Heart left ventricle (tissue), 16 donors: ENCODE results near the gene SCRT2. TPM values are rescaled to one million over a fixed set of nuclear protein-coding genes. Genes with fewer than 3 reads are reported as not detected.

ENCODE experiments used
- ATAC-seq, 4 donors: fragments of 200-7000 bp; cut with Tn5 transposase; one replicate each; pipeline ENCODE4 v1.9.1; 2020 to 2022; ENCODE audit warnings: moderate library complexity in 4 of 4, mild to moderate bottlenecking in 3 of 4, moderate number of reproducible peaks in 1 of 4
- DNase-seq, 5 donors: peaks; one replicate each; pipeline ENCODE4 v3.0.0-alpha.2; 2020
- H3K27ac ChIP-seq, 12 donors: fragments of 200-600 bp; sonication (generic) in 4 of 12; one replicate each; pipeline versions ENCODE4 v1.5.0 to v1.8.0; 2016 to 2022; ENCODE audit warnings: mild to moderate bottlenecking in 2 of 12
- H3K27me3 ChIP-seq, 9 donors: fragments of 200-600 bp; sonication (generic) in 2 of 9; one replicate each; pipeline versions ENCODE4 v1.5.1 to v1.8.0; 2016 to 2022; ENCODE audit warnings: mild to moderate bottlenecking in 3 of 9
- H3K36me3 ChIP-seq, 9 donors: fragments of 200-600 bp; sonication (generic) in 2 of 9; one replicate each; pipeline versions ENCODE4 v1.5.0 to v1.8.0; 2018 to 2022; ENCODE audit warnings: mild to moderate bottlenecking in 2 of 9
- H3K4me1 ChIP-seq, 12 donors: fragments of 200-600 bp; sonication (generic) in 4 of 12; one replicate each; pipeline versions ENCODE4 v1.5.0 to v1.8.0; 2016 to 2022; ENCODE audit warnings: mild to moderate bottlenecking in 3 of 12
- H3K4me3 ChIP-seq, 12 donors: fragments of 200-600 bp; sonication (generic) in 4 of 12; one replicate each; pipeline versions ENCODE4 v1.5.0 to v1.8.0; 2017 to 2022; ENCODE audit warnings: mild to moderate bottlenecking in 9 of 12, moderate library complexity in 4 of 12
- H3K9me3 ChIP-seq, 12 donors: fragments of 200-600 bp; sonication (generic) in 4 of 12; one replicate each; pipeline versions ENCODE4 v1.5.0 to v1.8.0; 2016 to 2022; ENCODE audit warnings: mild to moderate bottlenecking in 1 of 12
- CTCF ChIP-seq, 12 donors: fragments of 200-600 bp; sonication (generic) in 4 of 12; IDR thresholded peaks; one replicate each; pipeline versions ENCODE4 v1.5.0 to v1.8.0; 2018 to 2022; ENCODE audit warnings: antibody characterized with exemption in 12 of 12, mild to moderate bottlenecking in 5 of 12
- POLR2A ChIP-seq, 2 donors: fragments of 450-650 bp; IDR thresholded peaks; one replicate each; pipeline ENCODE4 v1.6.1; 2017; ENCODE audit warnings: antibody characterized with exemption in 2 of 2, mild to moderate bottlenecking in 2 of 2, moderate library complexity in 2 of 2
- WGBS, 4 donors: extraction: QIAGEN DNeasy Blood & Tissue Kit in 2 of 4; methylation state at CpG; one replicate each; pipeline versions ENCODE4 v1.1.5 to v1.1.7; 2013 to 2018; 5-methylcytosine and 5-hydroxymethylcytosine counted together
- intact Hi-C, 10 donors: fragments of 100-400 bp; cut with DNase I; formaldehyde crosslinking; loops; one replicate each; pipeline versions ENCODE4 v1.11.1 to v1.14.2; 2022
- polyA plus RNA-seq, 2 donors: library from polyadenylated mRNA; stranded (reverse); fragments of 200-250 nt; gene quantifications; one replicate each; pipeline ENCODE4 v1.2.3, GENCODE V29; 2013
- total RNA-seq, 9 donors: library from RNA; depleted of rRNA in 2 of 9; stranded (reverse); fragments of >200 nt in 2 of 9; fragmentation: NEBNext Ultra II Directional in 3 of 9; extraction: Animal tissue kit (Norgen Biotek cat#: 25700) in 3 of 9; gene quantifications; one replicate each; pipeline versions ENCODE4 v1.1.0 to v1.2.4, GENCODE V29; 2016 to 2023
- donor health status: ischemic (EF 13 %, LVEDD 7.1; RV severe dilation, severe dysfunction).
- donor health status: healthy with polysubstance abuse.
- donor health status: DM: no; HTN: yes; CAD: no.
- donor health status: DM: no; HTN: no; CAD: no.
- donor health status: ischemic (EF 25% LVEDD 6.9; RV normal size, moderate dysfunction).
- donor health status: ischemic (EF 25% LVEDD 5.7; RV mildly dilated, moderate dysfunction).
- donor health status: healthy.
- donor health status: DM: yes; HTN: yes; CAD: no.
- donor health status: ischemic (EF 35%, LVEDD 5.7; RV mildly dilated, moderate dysfunction).
- donor health status: nonischemic (EF 11% LVEDD 7.7; RV severe dilation, severe dysfunction).
- donor health status: DM: yes; HTN: yes; CAD: no.
- donor health status: PGD.
- donor health status: ischemic (EF 29% LVEDD 5.4; RV normal size, mild dysfunction).
- donor health status: nonischemic (EF 23%, LVEDD 6.1; RV moderate dilation, normal function).

Gene SCRT2
- total and polyA plus RNA-seq, 11 donors = not detected

GRCh38 chr20:668638-669037 lies 7.0 kb downstream of the SCRT2 start:
- ATAC-seq = no peak
- Histone ChIP-seq H3K36me3 (no peaks in the 10 kb centered on the region), H3K27ac (peak overlapping the region in 8 of 12 donors; percentile 23 to 80 (median 70)), H3K9me3 (no peaks in the 10 kb centered on the region), H3K4me1 (peaks cover 0 to 56% (median 10%) of the 10 kb centered on the region in 12 donors), H3K4me3 (no peak overlapping the region), H3K27me3 (peaks cover 3 to 54% (median 35%) of the 10 kb centered on the region in 9 donors)
- 59 to 72% (median 65%) methylated on average over 3 of the region's 3 CpGs for WGBS, 4 donors
- intact Hi-C loops = loop anchor here in 4 of 10 donors (5.0 to 10.0 kb wide), 3 partner anchors 59 to 314 kb away; no protein-coding TSS in a partner anchor
- no peak for TF ChIP-seq POLR2A (IDR thresholded peaks at IDR 0.05)
- no peak for TF ChIP-seq CTCF (IDR thresholded peaks at IDR 0.05)
- DNase-seq = no peak

GRCh38 chr20:668050-668449 lies 7.6 kb downstream of the SCRT2 start:
- Histone ChIP-seq H3K27me3 (peaks cover 6 to 54% (median 37%) of the 10 kb centered on the region in 9 donors), H3K36me3 (no peaks in the 10 kb centered on the region), H3K4me1 (peaks cover 0 to 56% (median 10%) of the 10 kb centered on the region in 12 donors), H3K27ac (peak overlapping the region in 6 of 12 donors; percentile 23 to 80 (median 72)), H3K4me3 (no peak overlapping the region), H3K9me3 (no peaks in the 10 kb centered on the region)
- no peak for TF ChIP-seq POLR2A (IDR thresholded peaks at IDR 0.05)
- TF ChIP-seq CTCF (IDR thresholded peaks at IDR 0.05) = no peak
- intact Hi-C loops = loop anchor here in 4 of 10 donors (5.0 to 10.0 kb wide), 3 partner anchors 59 to 313 kb away; no protein-coding TSS in a partner anchor
- DNase-seq (no peak), ATAC-seq (no peak)

DNA sequence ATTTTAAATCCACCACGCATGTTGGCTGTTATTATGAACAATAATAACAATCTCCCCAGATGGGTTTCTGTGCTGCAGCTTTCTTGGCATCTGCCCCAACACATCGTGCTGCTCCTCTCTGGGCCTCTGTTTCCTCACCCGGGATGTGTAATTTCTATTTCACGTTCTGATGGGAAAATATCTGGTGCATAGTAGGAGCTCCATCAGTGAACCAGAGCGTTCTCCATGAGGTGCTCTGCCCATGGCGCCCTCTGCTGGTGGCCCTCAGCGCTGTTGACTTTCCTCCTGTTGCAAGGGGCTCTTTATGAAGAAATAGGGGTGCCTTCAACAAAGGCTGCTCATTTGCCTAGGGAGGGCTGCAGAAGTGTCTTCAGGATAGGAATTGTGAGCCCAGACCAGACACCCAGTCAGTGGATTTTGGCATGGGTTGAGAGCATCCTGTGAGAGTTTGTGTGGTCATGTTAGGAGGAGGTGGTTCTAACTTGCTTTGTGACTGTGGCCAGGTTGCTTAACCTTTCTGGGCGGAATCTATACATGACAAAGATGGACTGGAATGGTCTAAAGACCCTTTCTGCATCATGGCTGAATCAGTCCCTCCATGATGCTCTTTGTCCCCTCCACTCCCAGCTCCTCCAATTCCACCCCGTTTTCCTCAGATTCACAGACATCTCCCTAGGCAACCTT lies 8.1 kb downstream of the SCRT2 start:
- ATAC-seq (peak in 2 of 4 donors; percentile 45 to 51), DNase-seq (peak in 2 of 5 donors; percentile 60 to 75)
- H3K9me3 ChIP-seq = no peaks in the 10 kb centered on the region
- peaks cover 6 to 56% (median 39%) of the 10 kb centered on the region in 9 donors for H3K27me3 ChIP-seq
- TF ChIP-seq POLR2A (IDR thresholded peaks at IDR 0.05) (no peak), CTCF (IDR thresholded peaks at IDR 0.05) (peak; percentile 71 to 92 (median 81))
- peaks cover 0 to 53% (median 10%) of the 10 kb centered on the region in 12 donors for H3K4me1 ChIP-seq
- no peak overlapping the region for H3K4me3 ChIP-seq
- peak overlapping the region in 11 of 12 donors; percentile 6 to 80 (median 62) for H3K27ac ChIP-seq
- H3K36me3 ChIP-seq = no peaks in the 10 kb centered on the region
- WGBS, 4 donors = 25 to 39% (median 30%) methylated on average over 5 to 9 of the region's 9 CpGs
- intact Hi-C loops = loop anchor here in 4 of 10 donors (1.0 to 10.0 kb wide), 4 partner anchors 14 to 313 kb away; partner anchors contain the start of gene SRXN1 (in 1 of the 4)

DNA sequence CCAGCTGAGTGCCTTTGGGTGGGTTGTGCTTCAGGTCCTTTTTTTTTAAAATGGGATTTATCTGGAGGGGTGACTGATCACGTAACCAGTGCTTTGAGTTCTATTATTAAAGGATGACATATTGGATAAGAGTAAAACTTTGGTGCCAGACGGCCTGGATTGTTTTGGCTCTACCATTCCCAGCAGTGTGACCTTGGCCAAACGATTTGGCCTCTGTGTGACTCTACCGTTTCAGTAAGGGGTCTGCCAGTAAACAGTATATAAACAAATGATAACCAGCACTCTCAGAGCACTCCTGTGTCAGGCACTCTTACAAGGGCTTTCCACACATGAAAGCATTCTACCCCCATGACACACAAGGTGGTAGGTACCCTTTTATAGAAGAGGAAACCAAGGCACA lies 8.7 kb downstream of the SCRT2 start:
- TF ChIP-seq POLR2A (IDR thresholded peaks at IDR 0.05) = no peak
- no peak for TF ChIP-seq CTCF (IDR thresholded peaks at IDR 0.05)
- DNase-seq (peak in 1 of 5 donors; percentile 47), ATAC-seq (peak; percentile 40 to 78 (median 69))
- Histone ChIP-seq H3K9me3 (no peaks in the 10 kb centered on the region), H3K4me3 (no peak overlapping the region), H3K27ac (peak overlapping the region; percentile 6 to 80 (median 62)), H3K36me3 (no peaks in the 10 kb centered on the region), H3K27me3 (peaks cover 10 to 60% (median 45%) of the 10 kb centered on the region in 9 donors), H3K4me1 (peaks cover 0 to 56% (median 12%) of the 10 kb centered on the region in 12 donors)
- WGBS, 4 donors = 25 to 32% (median 30%) methylated on average over 4 of the region's 4 CpGs
- intact Hi-C loops = loop anchor here in 4 of 10 donors (1.0 to 10.0 kb wide), 4 partner anchors 14 to 312 kb away; partner anchors contain the start of gene SRXN1 (in 1 of the 4)
